ENCODE measurements around the gene CMAS. TPM values are rescaled to one million over a fixed set of nuclear protein-coding genes. Genes with fewer than 3 reads are reported as not detected.

CMAS gene
- total RNA-seq, 1 donor = 20.6 TPM

- no peak overlapping the region for H3K27ac ChIP-seq (ENCODE audit: low read depth, low read length)
- no peaks in the 10 kb centered on the region for H4K20me1 ChIP-seq (ENCODE audit: insufficient read depth, low read length)
- no peak overlapping the region for H2AFZ ChIP-seq (ENCODE audit: low read length)
- H3K9me3 ChIP-seq (ENCODE audit: low read depth, low read length) = no peaks in the 10 kb centered on the region
- no peak for TF ChIP-seq CTCF (IDR thresholded peaks at IDR 0.05; ENCODE audit: extremely low read depth, low read depth, low read length)
- no peaks in the 10 kb centered on the region for H3K79me2 ChIP-seq (ENCODE audit: insufficient read depth, low read length)
- H3K4me2 ChIP-seq (ENCODE audit: insufficient read depth, low read length) = no peak overlapping the region
- no peaks in the 10 kb centered on the region for H3K27me3 ChIP-seq (ENCODE audit: insufficient read depth, low read length)
- H3K4me3 ChIP-seq (ENCODE audit: insufficient read depth, low read length) = no peak overlapping the region
- H3K4me1 ChIP-seq (ENCODE audit: insufficient read depth, low read length) = no peaks in the 10 kb centered on the region
- peaks cover 42% of the 10 kb centered on the region for H3K36me3 ChIP-seq (ENCODE audit: insufficient read depth, low read length)
- no peak for DNase-seq (ENCODE audit: insufficient read length, low spot score, missing footprints)
These were observed 14.1 kb downstream of the CMAS start for GRCh38 chr12:22059976-22060647.

GRCh38 chr12:22064968-22065367 is 18.9 kb downstream of the CMAS start:
- Histone ChIP-seq H3K4me1 (ENCODE audit: insufficient read depth, low read length) (no peaks in the 10 kb centered on the region), H3K36me3 (ENCODE audit: insufficient read depth, low read length) (peaks cover 27% of the 10 kb centered on the region), H3K9me3 (ENCODE audit: low read depth, low read length) (no peaks in the 10 kb centered on the region), H3K27ac (ENCODE audit: low read depth, low read length) (no peak overlapping the region), H4K20me1 (ENCODE audit: insufficient read depth, low read length) (no peaks in the 10 kb centered on the region), H3K4me3 (ENCODE audit: insufficient read depth, low read length) (no peak overlapping the region), H2AFZ (ENCODE audit: low read length) (no peak overlapping the region), H3K27me3 (ENCODE audit: insufficient read depth, low read length) (no peaks in the 10 kb centered on the region), H3K79me2 (ENCODE audit: insufficient read depth, low read length) (no peaks in the 10 kb centered on the region), H3K4me2 (ENCODE audit: insufficient read depth, low read length) (no peak overlapping the region)
- DNase-seq (ENCODE audit: insufficient read length, low spot score, missing footprints) = no peak
- TF ChIP-seq CTCF (IDR thresholded peaks at IDR 0.05; ENCODE audit: extremely low read depth, low read depth, low read length) = no peak

- Histone ChIP-seq H3K27ac (ENCODE audit: low read depth, low read length) (no peak overlapping the region), H3K27me3 (ENCODE audit: insufficient read depth, low read length) (no peaks in the 10 kb centered on the region)
- DNase-seq (ENCODE audit: insufficient read length, low spot score, missing footprints) = no peak
These were observed 20.3 kb downstream of the CMAS start for GRCh38 chr12:22066310-22066709.

GRCh38 chr12:22069851-22070250 is 23.8 kb downstream of the CMAS start:
- H3K27me3 ChIP-seq (ENCODE audit: insufficient read depth, low read length) = peaks cover 3% of the 10 kb centered on the region
- no peaks in the 10 kb centered on the region for H3K79me2 ChIP-seq (ENCODE audit: insufficient read depth, low read length)
- H3K4me2 ChIP-seq (ENCODE audit: insufficient read depth, low read length) = no peak overlapping the region
- H3K4me1 ChIP-seq (ENCODE audit: insufficient read depth, low read length) = no peaks in the 10 kb centered on the region
- no peaks in the 10 kb centered on the region for H4K20me1 ChIP-seq (ENCODE audit: insufficient read depth, low read length)
- H3K9me3 ChIP-seq (ENCODE audit: low read depth, low read length) = no peaks in the 10 kb centered on the region
- no peak overlapping the region for H3K27ac ChIP-seq (ENCODE audit: low read depth, low read length)
- no peak for TF ChIP-seq CTCF (IDR thresholded peaks at IDR 0.05; ENCODE audit: extremely low read depth, low read depth, low read length)
- no peak for DNase-seq (ENCODE audit: insufficient read length, low spot score, missing footprints)
- no peak overlapping the region for H3K4me3 ChIP-seq (ENCODE audit: insufficient read depth, low read length)
- H2AFZ ChIP-seq (ENCODE audit: low read length) = no peak overlapping the region
- peaks cover 12% of the 10 kb centered on the region for H3K36me3 ChIP-seq (ENCODE audit: insufficient read depth, low read length)

More at GRCh38 chr12:22066310-22066709, 20.3 kb downstream of the CMAS start:
- H3K4me1 ChIP-seq (ENCODE audit: insufficient read depth, low read length) = no peaks in the 10 kb centered on the region
- H3K4me2 ChIP-seq (ENCODE audit: insufficient read depth, low read length) = no peak overlapping the region
- no peaks in the 10 kb centered on the region for H3K79me2 ChIP-seq (ENCODE audit: insufficient read depth, low read length)
- no peak for TF ChIP-seq CTCF (IDR thresholded peaks at IDR 0.05; ENCODE audit: extremely low read depth, low read depth, low read length)
- H3K4me3 ChIP-seq (ENCODE audit: insufficient read depth, low read length) = no peak overlapping the region
- H3K36me3 ChIP-seq (ENCODE audit: insufficient read depth, low read length) = peaks cover 27% of the 10 kb centered on the region
- H2AFZ ChIP-seq (ENCODE audit: low read length) = no peak overlapping the region
- H4K20me1 ChIP-seq (ENCODE audit: insufficient read depth, low read length) = no peaks in the 10 kb centered on the region
- H3K9me3 ChIP-seq (ENCODE audit: low read depth, low read length) = no peaks in the 10 kb centered on the region
